DND-41 (cell line): ENCODE results near the gene LCN2.

Experiments used
- CTCF ChIP-seq: IDR thresholded peaks from 2 replicates; pipeline ENCODE4 v1.5.1; 2012; ENCODE audit warnings: borderline replicate concordance, low read length, moderate library complexity, mild to moderate bottlenecking; ENCODE audit not compliant: poor library complexity, severe bottlenecking; ENCODE audit errors: extremely low read depth
- EZH2 ChIP-seq: IDR thresholded peaks from 3 replicates; pipeline ENCODE4 v1.6.1; 2012; ENCODE audit warnings: borderline replicate concordance, low read depth, mild to moderate bottlenecking, moderate library complexity, low read length, inconsistent platforms; ENCODE audit not compliant: severe bottlenecking

DNA sequence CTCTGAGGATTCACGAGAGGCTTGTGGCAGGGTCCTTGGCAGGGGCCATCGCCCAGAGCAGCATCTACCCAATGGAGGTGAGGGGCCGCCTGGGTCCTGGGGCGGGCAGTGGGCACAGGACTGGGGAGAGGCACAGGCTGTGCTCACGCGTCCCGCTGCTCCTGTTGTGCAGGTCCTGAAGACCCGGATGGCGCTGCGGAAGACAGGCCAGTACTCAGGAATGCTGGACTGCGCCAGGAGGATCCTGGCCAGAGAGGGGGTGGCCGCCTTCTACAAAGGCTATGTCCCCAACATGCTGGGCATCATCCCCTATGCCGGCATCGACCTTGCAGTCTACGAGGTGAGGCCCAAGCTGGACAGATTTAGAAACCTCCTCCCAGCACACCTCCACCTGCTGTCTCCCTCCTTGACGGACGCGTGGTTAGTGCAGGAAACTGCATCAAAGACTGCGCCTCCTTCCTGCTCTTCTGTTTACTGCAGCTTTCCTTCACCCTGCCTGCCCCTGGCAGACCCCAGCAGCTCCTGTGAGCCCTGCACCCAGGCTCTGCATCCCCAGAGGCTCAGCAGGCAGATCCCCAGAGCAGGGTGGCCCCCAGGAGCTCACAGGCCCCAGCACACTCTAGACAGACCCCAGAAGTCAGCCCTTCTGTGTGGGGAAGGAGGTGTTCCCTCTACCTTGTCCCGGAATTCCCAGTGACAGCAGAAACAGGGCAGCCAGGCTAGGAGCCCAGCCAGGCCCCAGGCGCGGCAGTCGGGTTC lies 42.9 kb upstream of the LCN2 start:
- peak; percentile 31 for TF ChIP-seq CTCF
- TF ChIP-seq EZH2 = no peak
